Stimulated activated CD4-positive, alpha-beta T cell treated with anti-CD3 and anti-CD28 coated beads, Interleukin-12 subunit alpha, Interleukin-12 subunit beta, amount 100 ng/mL, for 4 hours (primary cell): ENCODE measurements around the gene TBC1D4.

ENCODE experiments used
- DNase-seq: peaks from one replicate; pipeline ENCODE4 v3.0.0-alpha.2; 2020

Gene TBC1D4

DNA sequence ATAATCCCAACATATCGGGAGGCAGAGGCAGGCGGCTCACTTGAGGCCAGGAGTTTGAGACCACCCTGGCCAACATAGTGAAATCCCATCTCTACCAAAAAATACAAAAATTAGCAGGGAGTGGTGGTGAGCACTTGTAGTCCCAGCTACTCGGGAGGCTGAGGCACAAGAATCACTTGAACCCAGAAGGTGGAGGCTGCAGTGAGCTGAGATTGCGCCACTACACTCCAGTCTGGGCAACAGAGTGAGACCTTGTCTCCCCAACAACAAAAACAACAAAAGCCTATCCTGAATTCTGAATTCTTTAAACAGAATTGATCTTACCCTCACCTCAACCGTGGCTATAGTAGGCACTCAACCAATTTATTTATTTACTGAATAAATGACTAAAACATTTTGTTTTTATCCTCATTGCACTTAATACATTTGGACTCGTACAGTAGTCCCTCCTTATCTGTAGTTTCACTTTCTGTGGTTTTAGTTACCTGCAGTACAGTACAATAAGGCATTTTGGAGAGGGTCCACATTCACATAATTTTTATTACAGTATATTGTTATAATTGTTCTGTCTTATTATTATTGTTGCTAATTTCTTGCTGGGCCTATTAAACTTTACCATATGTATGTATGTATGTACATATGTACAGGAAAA, 98.8 kb downstream of the TBC1D4 start:
- DNase-seq, result no peak

DNA sequence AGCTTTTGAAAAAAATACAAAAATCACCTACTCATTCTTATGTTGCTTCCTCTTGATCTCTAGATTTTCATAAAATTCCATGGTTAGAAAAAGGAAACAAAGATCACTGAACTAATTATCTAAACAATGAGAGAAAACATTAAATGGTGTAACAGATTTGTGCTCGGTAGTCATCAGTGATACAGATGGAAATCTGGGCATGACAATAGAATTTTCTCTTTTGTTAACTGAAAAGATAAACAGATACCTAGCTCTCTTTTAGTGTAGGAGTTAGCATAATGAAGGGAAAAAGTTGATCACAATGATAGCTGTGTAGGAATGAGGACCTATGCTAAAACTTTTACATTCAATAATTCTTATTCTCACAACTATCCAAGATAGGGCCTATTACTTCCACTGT, 103.7 kb downstream of the TBC1D4 start:
- no peak for DNase-seq

DNA sequence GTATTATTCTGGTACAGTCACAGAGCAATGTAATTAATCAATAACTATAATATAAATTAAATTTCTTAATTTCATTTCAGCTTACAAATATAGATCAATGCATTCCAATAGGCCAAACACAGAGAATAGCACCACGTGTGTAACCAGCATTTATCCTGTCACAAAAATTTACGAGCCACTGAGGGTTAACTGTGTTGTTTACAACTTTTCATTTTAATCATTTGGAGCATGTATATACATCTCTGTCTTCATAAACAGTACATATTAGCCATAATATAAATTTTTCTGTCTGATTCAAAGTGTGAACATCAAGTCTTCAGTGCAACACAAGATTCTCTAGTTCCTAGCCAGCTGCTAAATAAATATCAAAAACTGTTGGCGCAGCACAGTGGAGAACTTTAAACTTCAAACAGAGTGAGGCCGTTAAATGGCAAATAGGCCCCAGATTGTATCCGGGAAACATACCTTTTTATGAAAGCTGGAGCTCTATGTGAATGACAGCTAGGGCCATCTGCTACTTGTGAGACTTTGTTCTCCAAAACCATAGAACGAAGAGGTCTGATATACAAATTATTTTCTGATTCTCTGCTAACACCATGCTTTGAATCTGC, 105.1 kb downstream of the TBC1D4 start:
- no peak for DNase-seq

DNA sequence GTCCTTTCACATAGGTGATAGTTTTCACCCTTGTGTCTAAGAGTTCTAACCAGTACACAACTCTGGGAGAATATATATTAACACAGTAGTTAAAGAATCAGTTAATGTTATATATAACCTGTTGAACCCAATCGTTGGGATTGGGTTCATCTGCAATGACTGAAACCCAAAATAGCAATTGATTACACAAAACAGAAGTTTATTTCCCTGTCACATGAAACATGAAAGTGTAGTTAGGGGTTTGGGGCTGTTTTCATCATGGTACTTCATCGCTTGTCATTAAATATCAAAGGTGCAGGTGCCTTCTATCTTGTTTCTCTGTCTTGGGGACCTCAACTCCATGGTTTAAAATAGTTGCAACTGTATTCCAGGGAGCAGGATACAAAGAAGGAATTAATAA, 106.6 kb downstream of the TBC1D4 start:
- DNase-seq, result no peak

DNA sequence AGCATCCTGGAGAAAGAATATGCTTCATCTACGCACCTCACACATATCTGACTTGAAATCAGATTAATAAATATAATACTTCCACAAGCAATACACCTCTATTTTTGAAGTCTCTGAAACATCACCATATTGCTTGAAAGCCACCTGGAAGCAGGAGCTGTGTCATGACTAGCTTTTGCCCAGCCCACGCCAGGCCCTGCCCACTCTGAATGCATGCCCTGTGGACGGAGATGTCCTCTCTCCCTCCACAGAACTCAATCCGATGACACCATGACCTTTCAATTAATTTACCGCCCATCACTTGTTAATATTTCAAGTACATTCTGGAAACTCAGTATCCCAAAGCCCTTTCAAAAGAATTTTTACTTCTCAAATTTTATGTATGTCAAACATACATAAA, 108.0 kb downstream of the TBC1D4 start:
- no peak for DNase-seq

DNA sequence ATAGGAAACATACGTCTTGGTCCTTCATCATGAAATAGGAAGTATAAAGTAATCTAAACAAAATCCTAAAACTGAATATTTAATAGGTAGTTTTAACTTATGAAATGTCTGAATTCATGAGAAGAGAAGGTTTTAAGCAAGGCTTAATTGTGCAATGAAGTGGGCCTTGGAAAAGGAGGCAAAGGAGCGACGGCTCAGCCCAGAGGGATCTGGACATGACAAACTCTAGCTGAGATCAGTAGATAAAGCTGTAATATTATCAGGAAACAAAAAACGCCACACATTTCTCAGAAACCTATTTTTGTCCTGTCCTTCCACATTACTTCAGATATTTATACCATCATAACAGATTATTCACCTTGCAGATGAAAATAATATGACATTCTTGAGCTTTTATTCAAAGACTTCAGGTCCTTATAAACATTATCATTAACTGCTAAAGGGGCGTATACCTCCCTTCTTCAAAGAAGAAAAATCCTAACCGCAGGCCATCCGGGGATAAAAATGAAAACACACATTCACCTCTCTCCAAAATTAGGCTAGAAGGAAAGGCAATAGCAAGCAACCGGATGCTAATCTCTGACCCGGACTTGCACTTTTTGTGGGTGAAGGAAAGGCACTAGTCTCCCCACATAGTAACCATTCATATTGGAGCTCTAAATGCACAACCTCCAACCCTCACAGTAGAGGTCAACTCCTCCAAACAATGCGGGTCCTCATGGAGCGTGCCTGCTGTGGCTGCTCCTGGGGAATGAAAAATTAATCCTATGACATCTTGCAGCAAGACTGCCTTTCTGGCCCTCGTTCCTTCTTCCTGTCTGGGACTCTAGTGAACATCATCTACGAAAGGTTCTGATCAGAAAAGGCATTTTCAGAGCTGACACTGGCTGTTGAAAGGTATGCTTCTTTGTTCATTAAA, 108.8 kb downstream of the TBC1D4 start:
- DNase-seq, result no peak

DNA sequence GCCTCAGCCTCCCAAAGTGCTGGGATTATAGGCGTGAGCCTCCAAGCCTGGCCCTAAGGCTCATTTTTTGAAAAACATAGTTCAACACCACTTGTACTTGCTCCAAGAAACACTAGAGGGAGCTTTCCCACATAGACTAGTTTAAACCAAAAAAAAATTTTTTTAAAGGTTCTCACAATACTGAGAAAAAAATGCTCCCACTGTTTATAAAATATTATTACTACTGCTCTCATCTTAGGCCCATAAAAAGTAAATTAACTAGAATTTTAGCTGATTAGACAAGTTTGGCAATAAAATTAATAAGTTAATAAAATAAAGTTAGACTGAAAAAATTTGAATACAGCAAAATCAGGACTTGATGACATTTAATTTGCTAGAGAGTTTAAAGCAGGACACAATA, 109.5 kb downstream of the TBC1D4 start:
- no peak for DNase-seq

DNA sequence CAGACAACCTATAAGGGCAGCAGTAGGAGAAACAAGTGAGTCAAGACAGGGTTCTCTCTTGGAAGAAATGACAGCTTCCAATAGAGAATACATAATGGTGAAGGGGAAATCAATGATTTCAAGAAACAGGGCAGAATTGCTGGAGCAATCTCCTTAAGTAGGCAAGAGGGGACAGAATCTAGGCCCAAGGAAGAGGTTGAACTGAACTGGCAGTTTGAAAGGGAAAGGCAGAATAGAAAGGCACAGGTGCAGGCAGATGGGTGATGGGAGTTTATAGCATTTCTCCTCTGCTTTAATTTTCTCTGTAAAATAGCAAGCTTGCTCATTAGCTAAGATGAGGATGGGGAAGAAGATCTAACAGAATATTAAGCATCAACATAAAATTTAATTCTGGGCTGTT, 110.8 kb downstream of the TBC1D4 start:
- DNase-seq, result no peak

DNA sequence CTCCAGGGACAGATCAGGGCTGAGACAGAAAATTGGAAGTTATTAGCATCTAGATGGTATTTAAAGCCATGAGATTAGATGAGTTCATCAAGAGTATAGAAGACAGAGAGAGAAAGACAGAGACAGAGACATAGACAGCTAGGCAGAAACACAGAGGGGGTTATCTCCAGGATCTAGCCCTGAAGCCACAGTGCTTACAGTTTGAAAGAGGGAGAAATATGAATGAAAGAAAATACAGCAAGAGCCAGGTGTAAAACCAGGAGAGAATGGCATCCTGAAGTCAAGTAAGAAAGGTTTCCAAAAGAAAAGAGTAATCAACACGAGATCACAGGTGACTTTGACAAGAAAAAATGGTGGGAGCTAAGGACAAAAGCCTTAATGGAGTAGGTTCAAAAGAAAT, 111.2 kb downstream of the TBC1D4 start:
- DNase-seq, result no peak

DNA sequence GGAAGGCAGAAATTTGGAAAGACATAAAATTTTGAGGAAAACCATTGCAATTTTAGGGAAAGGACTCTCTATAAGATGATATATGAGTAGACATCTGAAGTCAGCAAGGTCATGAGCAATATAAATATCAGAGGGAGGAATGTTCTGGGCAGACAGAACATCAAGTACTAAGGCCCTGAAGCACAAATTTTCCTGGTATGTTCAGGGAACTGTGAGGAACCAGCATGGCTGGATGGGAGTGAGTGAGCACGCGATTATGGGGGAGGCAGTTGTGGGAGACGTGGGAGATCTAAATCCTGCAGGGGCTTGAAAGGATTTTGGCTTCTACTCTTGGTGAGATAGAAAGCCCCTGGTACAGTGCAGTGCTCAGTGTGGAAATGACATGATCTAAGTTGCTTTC, 112.0 kb downstream of the TBC1D4 start:
- no peak for DNase-seq

DNA sequence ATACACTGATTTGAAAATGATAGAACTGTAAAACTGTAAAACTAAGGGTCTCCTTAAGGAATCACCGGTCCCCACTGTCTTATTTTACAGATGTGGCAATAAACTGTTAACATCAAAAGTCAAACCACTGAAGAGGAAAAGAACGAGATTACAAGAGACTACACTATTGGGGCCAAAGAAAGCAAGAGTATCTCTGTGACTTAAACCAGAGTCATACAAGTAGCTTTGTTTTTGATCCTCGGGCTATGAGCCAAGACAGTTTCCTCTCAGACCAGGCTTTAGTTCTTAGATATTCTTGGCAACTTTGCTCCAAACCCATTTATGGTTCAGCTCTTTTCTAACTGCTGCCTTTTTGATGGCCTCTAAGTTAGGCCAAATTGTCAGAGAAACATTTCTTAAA, 113.8 kb downstream of the TBC1D4 start:
- DNase-seq, result no peak

DNA sequence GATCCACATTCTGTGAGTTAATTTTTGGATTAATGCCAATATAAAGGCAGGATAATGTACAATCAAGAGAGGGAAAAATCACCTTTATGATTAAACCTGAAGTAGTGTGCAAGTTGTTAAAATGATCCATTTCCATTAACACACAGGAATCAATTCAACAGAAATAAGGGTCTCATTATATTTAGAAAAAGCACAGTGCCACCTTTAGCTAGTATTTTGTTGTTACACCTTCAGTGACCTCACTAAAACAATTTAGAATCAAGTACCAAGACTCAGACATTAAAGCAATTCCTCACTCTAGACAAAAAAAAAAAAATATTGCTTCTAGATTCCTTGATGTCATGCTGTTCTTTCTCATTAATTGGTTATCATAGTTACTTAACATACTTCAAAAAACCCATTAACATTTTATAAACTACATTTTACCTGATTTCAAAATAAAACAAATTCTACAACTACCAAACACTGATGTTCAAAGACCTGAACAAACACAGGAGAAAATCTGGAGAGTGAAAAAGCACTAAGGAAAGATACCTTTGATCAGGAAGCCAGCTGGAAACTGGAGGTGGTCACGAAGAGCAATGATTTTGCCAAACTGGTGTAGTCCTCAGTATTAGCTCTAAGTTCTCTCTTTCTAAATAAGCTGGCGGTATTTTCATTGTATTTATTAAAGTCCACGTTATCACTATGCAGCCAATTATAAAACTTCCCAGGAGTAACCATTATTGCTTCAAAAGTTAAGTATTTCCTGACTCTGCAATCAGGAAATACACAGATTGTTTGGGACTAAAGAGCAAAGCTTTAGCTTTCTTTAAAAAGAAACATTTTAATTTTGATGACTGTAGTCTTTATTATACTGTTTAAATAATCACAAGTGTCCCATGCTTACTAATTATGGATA, 115.3 kb downstream of the TBC1D4 start:
- DNase-seq, result no peak

DNA sequence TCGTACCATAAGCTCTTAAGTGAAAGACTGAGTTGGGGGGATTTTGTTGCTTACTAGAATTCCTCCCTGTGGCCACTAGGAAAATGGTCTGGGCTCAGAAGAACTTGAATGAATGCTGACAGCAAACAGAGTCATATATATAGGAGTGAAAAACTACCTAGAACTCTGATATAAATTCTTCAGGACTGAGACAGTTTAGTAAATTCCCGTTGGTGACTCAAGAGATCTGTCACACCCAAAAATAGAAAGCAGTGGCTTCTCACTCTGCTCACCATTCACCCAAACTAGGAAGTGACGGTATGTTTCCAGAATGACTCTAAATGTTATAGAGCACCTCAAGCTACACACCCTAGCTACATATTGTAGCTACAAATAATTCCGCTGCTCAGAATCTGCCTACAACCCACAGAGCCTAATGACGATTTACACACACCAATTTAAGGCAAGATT, 116.2 kb downstream of the TBC1D4 start:
- DNase-seq, result no peak

DNA sequence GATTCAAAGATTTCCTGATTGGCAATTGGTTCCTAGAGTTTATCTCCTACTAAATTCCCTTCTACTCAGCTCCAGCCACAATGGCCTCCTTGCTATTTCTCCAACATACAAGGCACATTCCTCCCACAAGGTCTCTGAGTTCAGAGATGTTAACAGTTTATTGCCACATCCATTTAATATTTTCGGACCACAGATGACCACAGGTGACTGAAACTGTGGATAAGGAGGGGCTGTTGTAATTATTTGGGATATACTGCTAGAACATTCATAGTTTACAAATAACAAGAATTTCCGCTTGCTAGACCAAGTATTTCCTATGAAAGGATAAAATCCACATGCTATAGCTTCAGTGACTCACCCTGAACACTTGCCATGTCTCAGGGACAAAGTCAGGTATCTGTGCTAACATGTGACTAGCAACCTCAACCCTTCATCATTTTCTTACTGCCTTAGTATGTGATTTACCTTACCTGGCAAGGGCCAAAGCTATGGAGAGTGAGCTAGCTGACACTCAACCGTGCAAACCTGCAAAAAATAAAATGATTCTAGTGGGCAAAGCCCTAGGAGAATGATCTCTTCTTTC, 117.7 kb downstream of the TBC1D4 start:
- no peak for DNase-seq

DNA sequence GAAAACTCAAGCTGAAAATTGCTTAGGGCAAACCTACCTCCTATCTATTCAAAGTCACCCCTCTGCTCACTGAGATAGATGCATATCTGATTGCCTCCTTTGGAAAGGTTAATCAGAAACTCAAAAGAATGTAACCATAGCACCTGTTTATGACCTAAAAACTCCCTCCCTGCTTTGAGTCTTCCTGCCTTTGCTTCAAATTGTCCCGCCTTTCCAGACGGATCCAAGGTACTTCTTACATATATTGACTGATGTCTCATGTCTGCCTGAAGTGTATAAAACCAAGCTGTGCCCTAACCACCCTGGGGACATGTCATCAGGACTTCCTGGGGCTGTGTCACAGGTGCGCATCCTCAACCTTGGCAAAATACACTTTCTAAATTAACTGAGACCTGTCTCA, 118.6 kb downstream of the TBC1D4 start:
- DNase-seq, result no peak

DNA sequence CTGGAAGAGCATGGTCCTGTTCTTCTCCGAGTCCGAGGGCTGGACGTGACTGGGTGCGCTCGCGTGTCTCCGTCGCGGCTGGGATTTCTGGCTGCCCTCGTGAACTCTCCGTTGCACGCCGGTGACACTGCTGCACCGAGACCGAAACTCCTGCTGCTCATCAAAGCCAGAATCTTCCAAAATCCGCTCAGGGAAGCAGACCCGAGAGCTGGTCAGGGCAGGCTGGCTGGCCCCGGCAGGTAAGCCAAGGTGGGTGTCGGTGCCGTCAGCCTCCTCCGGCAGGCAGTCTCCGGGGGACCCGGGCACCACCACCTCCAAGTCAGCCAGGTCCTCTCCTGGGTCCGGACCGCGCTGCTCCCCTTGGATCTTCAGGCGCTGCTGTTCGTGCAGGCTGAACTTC, 119.9 kb downstream of the TBC1D4 start:
- DNase-seq, result no peak

DNA sequence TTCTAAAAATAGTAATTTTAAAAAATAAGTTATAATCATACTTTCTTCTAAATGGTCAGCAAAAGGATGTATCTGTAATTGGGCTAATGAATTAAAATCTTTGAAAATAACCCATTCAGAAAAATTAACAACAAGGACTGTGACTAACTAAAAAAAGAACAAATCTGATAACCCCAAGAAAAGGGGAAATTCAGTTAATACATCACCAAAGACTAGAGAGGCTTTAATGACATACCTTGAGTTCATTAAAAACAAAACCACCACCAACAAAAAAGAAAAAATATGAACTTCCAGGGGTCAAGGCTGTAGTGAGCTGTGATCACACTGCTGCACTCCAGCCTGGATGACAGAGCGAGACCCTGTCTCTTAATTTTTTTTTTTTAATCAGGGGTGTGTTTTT, 121.8 kb downstream of the TBC1D4 start:
- no peak for DNase-seq

DNA sequence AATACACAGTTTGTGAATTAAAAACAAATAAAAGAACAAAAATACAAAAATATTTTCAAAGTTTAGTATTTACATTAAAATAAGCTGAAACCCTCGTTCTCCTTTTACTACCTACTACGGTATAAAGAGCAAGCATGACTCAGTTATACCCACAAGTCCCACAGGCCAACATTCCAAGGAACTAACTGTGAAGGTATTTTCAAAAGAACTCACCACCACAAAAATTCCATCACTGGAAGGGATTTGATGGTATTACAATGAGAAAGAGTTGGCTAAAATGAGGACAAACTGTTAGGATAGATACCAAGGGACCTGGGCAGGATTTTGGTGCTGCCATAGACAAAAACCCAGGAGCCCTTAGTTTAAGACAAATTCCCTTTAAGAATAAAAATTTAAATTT, 122.7 kb downstream of the TBC1D4 start:
- no peak for DNase-seq

DNA sequence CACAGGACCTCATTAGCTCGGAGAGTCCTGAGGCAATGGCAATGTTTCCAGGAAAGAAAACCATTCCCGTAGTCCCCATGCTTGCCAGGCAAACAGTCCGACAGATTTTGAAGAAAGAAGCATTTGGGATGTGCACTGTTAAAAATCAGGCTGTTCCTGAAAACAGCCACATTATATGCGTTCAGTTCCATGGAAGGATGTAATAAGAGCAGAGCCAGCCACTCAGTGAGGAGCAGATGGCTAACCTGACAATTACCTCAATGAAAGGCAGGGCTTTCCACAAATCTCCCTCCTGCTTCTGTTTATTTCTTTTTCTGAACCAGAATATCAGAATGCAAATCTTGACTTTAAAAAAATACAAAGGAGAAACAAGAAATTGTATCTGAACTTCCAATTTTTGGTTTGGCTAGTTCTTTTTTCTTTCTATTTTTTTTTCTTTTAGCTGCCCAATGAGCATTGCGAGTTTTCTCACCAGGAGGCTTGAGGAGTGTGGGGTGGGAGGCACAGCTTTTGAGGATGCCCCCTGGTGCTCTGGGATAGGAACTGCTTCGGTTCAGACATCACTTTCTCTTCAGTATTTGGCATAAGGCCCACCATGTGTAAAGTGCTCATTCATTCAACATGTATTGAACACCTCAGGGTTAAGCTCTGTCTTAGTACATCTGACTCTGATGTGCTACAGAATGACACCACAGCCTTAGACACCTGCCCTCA, 124.2 kb downstream of the TBC1D4 start:
- DNase-seq, result peak; percentile 34

DNA sequence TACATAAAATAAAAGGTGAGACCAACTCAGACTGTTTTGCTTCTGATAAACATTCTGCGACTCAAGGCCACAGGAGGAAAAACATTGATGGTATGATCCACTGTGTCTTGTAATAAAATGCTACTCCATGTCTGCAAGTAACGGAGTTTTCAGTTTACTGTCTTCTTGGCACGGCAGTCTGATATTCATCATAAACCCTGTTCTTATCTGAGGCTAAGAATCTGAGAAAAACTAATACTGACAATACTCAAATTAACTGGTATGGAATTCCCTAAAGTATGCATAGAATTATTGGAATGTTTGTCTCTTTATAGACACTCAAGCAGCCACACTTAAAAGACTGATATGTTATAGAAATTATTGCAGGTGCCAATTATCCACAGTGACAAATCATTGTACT, 125.5 kb downstream of the TBC1D4 start:
- DNase-seq, result no peak

DNA sequence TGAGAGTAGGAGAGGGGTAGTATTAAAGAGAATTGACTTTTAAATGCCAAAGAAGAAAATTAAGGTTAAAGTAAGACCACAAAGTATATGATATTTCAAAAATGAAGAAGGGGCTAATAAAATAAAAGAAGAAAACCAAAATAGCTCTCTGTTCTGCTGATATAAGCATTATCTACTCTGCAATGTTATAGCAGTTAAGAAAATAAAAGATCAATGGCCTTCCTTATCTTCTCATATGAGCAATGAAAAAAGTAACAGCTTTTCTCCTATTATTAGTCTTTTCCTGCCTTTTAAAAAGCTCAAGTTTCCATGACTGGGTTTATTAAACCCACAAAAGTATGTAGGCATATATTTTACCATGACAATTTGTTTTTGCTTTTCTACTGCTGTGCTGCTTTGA, 126.4 kb downstream of the TBC1D4 start:
- DNase-seq, result no peak

DNA sequence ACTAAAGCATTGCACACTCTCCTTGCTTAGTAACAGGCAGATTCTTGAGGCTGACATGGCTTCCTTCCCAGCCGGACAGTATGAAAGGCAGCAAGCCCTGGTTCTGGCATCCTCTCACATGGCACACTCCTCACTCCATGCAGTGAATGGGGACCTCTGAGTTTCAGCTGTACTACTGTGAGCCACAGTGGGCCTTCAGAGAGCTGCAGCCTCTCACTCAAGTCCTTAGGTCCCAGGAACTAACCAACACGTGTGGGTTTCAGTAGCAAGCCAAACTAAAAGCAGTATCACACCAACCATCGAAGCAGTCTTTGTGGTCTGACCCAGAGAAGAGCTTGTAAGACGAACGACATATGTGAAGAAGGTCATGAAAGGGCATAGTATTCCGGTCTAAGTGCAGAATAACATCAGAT, 128.2 kb downstream of the TBC1D4 start:
- no peak for DNase-seq
